ENCODE data around the gene DDN.

Gene DDN

GRCh38 chr12:48995086-48995879, 3.9 kb downstream of the DDN start:
- H3K27ac ChIP-seq (ENCODE audit: low read depth, low read length) = no peak overlapping the region
- H3K36me3 ChIP-seq (ENCODE audit: control insufficient read depth in 5 of 5, insufficient read depth in 5 of 5, low read length in 5 of 5) = peaks cover 0 to 5% (median under 1%) of the 10 kb centered on the region in 5 donors
- H3K9ac ChIP-seq (ENCODE audit: low read length in 5 of 5) = peak overlapping the region in 1 of 5 donors; percentile 35
- H3K27me3 ChIP-seq (ENCODE audit: control insufficient read depth in 5 of 5, insufficient read depth in 4 of 5, low read length in 5 of 5) = peaks cover 25 to 49% (median 31%) of the 10 kb centered on the region in 5 donors
- H3K4me3 ChIP-seq (ENCODE audit: low read depth in 1 of 5, low read length in 5 of 5) = peak overlapping the region in 4 of 5 donors; percentile 24 to 37 (median 33)
- no peaks in the 10 kb centered on the region for H3K9me3 ChIP-seq (ENCODE audit: control insufficient read depth in 5 of 5, low read length in 5 of 5)
- H3K4me1 ChIP-seq (ENCODE audit: control insufficient read depth in 5 of 5, insufficient read depth in 5 of 5, low read length in 5 of 5) = peaks cover 2 to 44% (median 39%) of the 10 kb centered on the region in 5 donors

GRCh38 chr12:48994224-48995085, 4.7 kb downstream of the DDN start:
- no peak overlapping the region for H3K4me3 ChIP-seq (ENCODE audit: low read depth in 1 of 5, low read length in 5 of 5)
- H3K4me1 ChIP-seq (ENCODE audit: control insufficient read depth in 5 of 5, insufficient read depth in 5 of 5, low read length in 5 of 5) = peaks cover 2 to 37% (median 34%) of the 10 kb centered on the region in 5 donors
- H3K9ac ChIP-seq (ENCODE audit: low read length in 5 of 5) = no peak overlapping the region
- H3K9me3 ChIP-seq (ENCODE audit: control insufficient read depth in 5 of 5, low read length in 5 of 5) = no peaks in the 10 kb centered on the region
- no peak overlapping the region for H3K27ac ChIP-seq (ENCODE audit: low read depth, low read length)
- H3K36me3 ChIP-seq (ENCODE audit: control insufficient read depth in 5 of 5, insufficient read depth in 5 of 5, low read length in 5 of 5) = no peaks in the 10 kb centered on the region
- peaks cover 17 to 45% (median 23%) of the 10 kb centered on the region in 5 donors for H3K27me3 ChIP-seq (ENCODE audit: control insufficient read depth in 5 of 5, insufficient read depth in 4 of 5, low read length in 5 of 5)

GRCh38 chr12:48993787-48994186, 5.4 kb downstream of the DDN start:
- H3K4me1 ChIP-seq (ENCODE audit: control insufficient read depth in 5 of 5, insufficient read depth in 5 of 5, low read length in 5 of 5) = peaks cover 2 to 32% (median 28%) of the 10 kb centered on the region in 5 donors
- H3K4me3 ChIP-seq (ENCODE audit: low read depth in 1 of 5, low read length in 5 of 5) = no peak overlapping the region
- peaks cover 18 to 47% (median 25%) of the 10 kb centered on the region in 5 donors for H3K27me3 ChIP-seq (ENCODE audit: control insufficient read depth in 5 of 5, insufficient read depth in 4 of 5, low read length in 5 of 5)
- H3K27ac ChIP-seq (ENCODE audit: low read depth, low read length) = no peak overlapping the region
- H3K36me3 ChIP-seq (ENCODE audit: control insufficient read depth in 5 of 5, insufficient read depth in 5 of 5, low read length in 5 of 5) = no peaks in the 10 kb centered on the region
- no peaks in the 10 kb centered on the region for H3K9me3 ChIP-seq (ENCODE audit: control insufficient read depth in 5 of 5, low read length in 5 of 5)
- H3K9ac ChIP-seq (ENCODE audit: low read length in 5 of 5) = no peak overlapping the region

- Histone ChIP-seq H3K4me3 (ENCODE audit: low read depth in 1 of 5, low read length in 5 of 5) (no peak overlapping the region), H3K27me3 (ENCODE audit: control insufficient read depth in 5 of 5, insufficient read depth in 4 of 5, low read length in 5 of 5) (peaks cover 16 to 50% (median 26%) of the 10 kb centered on the region in 5 donors), H3K9me3 (ENCODE audit: control insufficient read depth in 5 of 5, low read length in 5 of 5) (no peaks in the 10 kb centered on the region), H3K27ac (ENCODE audit: low read depth, low read length) (no peak overlapping the region), H3K36me3 (ENCODE audit: control insufficient read depth in 5 of 5, insufficient read depth in 5 of 5, low read length in 5 of 5) (no peaks in the 10 kb centered on the region), H3K9ac (ENCODE audit: low read length in 5 of 5) (no peak overlapping the region), H3K4me1 (ENCODE audit: control insufficient read depth in 5 of 5, insufficient read depth in 5 of 5, low read length in 5 of 5) (peaks cover 0 to 9% (median 6%) of the 10 kb centered on the region in 5 donors)
Measured at GRCh38 chr12:48991247-48992050, 7.7 kb downstream of the DDN start.

GRCh38 chr12:48990552-48990951, 8.6 kb downstream of the DDN start:
- Histone ChIP-seq H3K27ac (ENCODE audit: low read depth, low read length) (no peak overlapping the region), H3K9ac (ENCODE audit: low read length in 5 of 5) (no peak overlapping the region), H3K4me1 (ENCODE audit: control insufficient read depth in 5 of 5, insufficient read depth in 5 of 5, low read length in 5 of 5) (peaks cover 0 to 9% (median 6%) of the 10 kb centered on the region in 5 donors), H3K36me3 (ENCODE audit: control insufficient read depth in 5 of 5, insufficient read depth in 5 of 5, low read length in 5 of 5) (no peaks in the 10 kb centered on the region), H3K27me3 (ENCODE audit: control insufficient read depth in 5 of 5, insufficient read depth in 4 of 5, low read length in 5 of 5) (peaks cover 15 to 54% (median 31%) of the 10 kb centered on the region in 5 donors), H3K9me3 (ENCODE audit: control insufficient read depth in 5 of 5, low read length in 5 of 5) (no peaks in the 10 kb centered on the region), H3K4me3 (ENCODE audit: low read depth in 1 of 5, low read length in 5 of 5) (no peak overlapping the region)

DNA sequence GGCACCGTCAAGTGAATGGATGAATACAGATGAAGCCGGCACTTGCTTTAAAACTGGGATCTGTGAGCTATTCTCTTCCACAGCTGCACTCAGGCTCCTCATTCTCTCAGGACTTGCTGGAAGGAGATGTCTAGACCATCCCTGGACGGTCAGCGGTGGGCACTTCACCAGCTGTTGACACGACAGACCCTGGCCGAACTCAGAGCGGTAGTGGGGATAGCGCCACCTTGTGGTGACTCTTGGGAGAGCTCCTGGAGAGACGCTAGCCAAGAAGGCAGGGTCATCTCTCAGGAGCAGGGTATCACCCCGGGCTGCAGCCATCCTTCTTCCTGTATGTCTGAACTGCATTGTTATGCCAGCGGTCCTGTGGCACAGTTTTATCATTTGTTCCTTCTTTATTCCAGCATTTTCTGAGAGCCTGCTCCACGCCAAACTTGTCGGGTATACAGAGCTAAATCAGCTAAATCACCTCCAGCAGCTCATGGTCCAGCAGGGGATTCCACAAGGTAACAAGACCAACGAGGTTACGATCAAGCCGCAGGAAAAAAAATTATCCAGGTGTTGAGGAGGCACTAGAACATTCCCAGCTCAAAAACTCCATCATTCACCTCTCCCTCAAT, 11.0 kb downstream of the DDN start:
- Histone ChIP-seq H3K27me3 (ENCODE audit: control insufficient read depth in 5 of 5, insufficient read depth in 4 of 5, low read length in 5 of 5) (peaks cover 15 to 52% (median 26%) of the 10 kb centered on the region in 5 donors), H3K9ac (ENCODE audit: low read length in 5 of 5) (no peak overlapping the region), H3K4me3 (ENCODE audit: low read depth in 1 of 5, low read length in 5 of 5) (no peak overlapping the region)

DNA sequence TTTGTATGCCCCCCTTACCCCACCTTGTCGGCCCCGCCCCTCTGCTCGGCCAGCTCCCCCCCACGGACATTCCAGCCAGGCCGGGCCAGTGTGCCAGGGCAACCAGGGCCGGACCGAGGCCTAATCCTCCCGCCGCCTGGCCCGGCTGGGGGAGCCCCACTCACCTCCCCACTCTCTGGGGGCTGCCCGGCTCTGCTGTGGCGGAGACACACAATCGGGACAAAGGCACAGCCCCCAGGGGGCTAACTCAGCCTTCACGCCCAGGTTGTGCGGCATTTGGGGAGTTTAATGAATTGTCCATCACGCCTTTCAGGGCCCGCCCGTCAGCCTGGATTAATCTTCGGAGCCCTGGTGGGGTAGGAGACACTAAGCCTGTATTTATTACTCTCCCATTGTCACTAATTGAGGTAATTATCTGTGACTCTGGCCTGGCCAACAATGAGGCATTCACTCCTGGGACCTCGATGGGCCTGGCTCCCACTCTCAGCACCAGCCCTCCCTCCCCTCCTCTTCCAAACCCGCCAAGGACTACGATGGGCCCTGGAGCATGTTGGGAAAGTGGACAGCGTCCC, 12.4 kb downstream of the DDN start:
- peaks cover 0 to 3% (median 0%) of the 10 kb centered on the region in 5 donors for H3K4me1 ChIP-seq (ENCODE audit: control insufficient read depth in 5 of 5, insufficient read depth in 5 of 5, low read length in 5 of 5)
- no peak overlapping the region for H3K4me3 ChIP-seq (ENCODE audit: low read depth in 1 of 5, low read length in 5 of 5)
- no peak overlapping the region for H3K27ac ChIP-seq (ENCODE audit: low read depth, low read length)
- peaks cover 25 to 58% (median 33%) of the 10 kb centered on the region in 5 donors for H3K27me3 ChIP-seq (ENCODE audit: control insufficient read depth in 5 of 5, insufficient read depth in 4 of 5, low read length in 5 of 5)
- no peaks in the 10 kb centered on the region for H3K9me3 ChIP-seq (ENCODE audit: control insufficient read depth in 5 of 5, low read length in 5 of 5)
- H3K9ac ChIP-seq (ENCODE audit: low read length in 5 of 5) = no peak overlapping the region
- H3K36me3 ChIP-seq (ENCODE audit: control insufficient read depth in 5 of 5, insufficient read depth in 5 of 5, low read length in 5 of 5) = no peaks in the 10 kb centered on the region

More for the DNA sequence above, 11.0 kb downstream of the DDN start:
- Histone ChIP-seq H3K9me3 (ENCODE audit: control insufficient read depth in 5 of 5, low read length in 5 of 5) (no peaks in the 10 kb centered on the region), H3K4me1 (ENCODE audit: control insufficient read depth in 5 of 5, insufficient read depth in 5 of 5, low read length in 5 of 5) (peaks cover 0 to 3% (median 0%) of the 10 kb centered on the region in 5 donors), H3K36me3 (ENCODE audit: control insufficient read depth in 5 of 5, insufficient read depth in 5 of 5, low read length in 5 of 5) (no peaks in the 10 kb centered on the region), H3K27ac (ENCODE audit: low read depth, low read length) (no peak overlapping the region)

- H3K27me3 ChIP-seq (ENCODE audit: control insufficient read depth in 5 of 5, insufficient read depth in 4 of 5, low read length in 5 of 5) = peaks cover 32 to 67% (median 39%) of the 10 kb centered on the region in 5 donors
Measured at GRCh38 chr12:48985901-48986300, 13.3 kb downstream of the DDN start.

DNA sequence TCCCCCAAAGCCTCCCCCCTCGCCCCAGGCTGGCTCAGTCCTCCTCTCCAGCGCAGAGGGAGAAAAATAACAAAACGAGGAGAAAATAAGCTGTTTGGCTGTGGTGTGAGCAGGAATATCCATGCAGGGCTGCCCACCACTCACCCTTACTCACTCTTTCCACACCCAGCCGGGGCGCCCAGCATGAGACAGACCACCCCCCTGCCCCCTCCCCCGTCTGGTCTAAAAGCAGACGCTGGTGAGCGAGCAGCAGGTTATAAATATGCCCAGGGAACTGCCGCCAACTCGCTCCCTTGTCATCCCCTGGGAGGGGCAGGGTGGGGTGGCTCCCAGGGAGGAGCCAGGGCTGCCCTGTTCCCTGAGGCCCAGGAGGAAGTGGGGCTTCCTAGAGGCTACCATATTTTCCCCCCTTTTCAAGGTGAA, 13.7 kb downstream of the DDN start:
- no peak overlapping the region for H3K4me3 ChIP-seq (ENCODE audit: low read depth in 1 of 5, low read length in 5 of 5)
- no peak overlapping the region for H3K27ac ChIP-seq (ENCODE audit: low read depth, low read length)
- H3K27me3 ChIP-seq (ENCODE audit: control insufficient read depth in 5 of 5, insufficient read depth in 4 of 5, low read length in 5 of 5) = peaks cover 36 to 71% (median 43%) of the 10 kb centered on the region in 5 donors
- H3K36me3 ChIP-seq (ENCODE audit: control insufficient read depth in 5 of 5, insufficient read depth in 5 of 5, low read length in 5 of 5) = no peaks in the 10 kb centered on the region
- no peaks in the 10 kb centered on the region for H3K9me3 ChIP-seq (ENCODE audit: control insufficient read depth in 5 of 5, low read length in 5 of 5)
- peaks cover 0 to 16% (median 12%) of the 10 kb centered on the region in 5 donors for H3K4me1 ChIP-seq (ENCODE audit: control insufficient read depth in 5 of 5, insufficient read depth in 5 of 5, low read length in 5 of 5)
- no peak overlapping the region for H3K9ac ChIP-seq (ENCODE audit: low read length in 5 of 5)

More at GRCh38 chr12:48985901-48986300, 13.3 kb downstream of the DDN start:
- H3K4me1 ChIP-seq (ENCODE audit: control insufficient read depth in 5 of 5, insufficient read depth in 5 of 5, low read length in 5 of 5) = peaks cover 0 to 12% (median 8%) of the 10 kb centered on the region in 5 donors
- no peak overlapping the region for H3K27ac ChIP-seq (ENCODE audit: low read depth, low read length)
- no peak overlapping the region for H3K9ac ChIP-seq (ENCODE audit: low read length in 5 of 5)
- no peak overlapping the region for H3K4me3 ChIP-seq (ENCODE audit: low read depth in 1 of 5, low read length in 5 of 5)
- H3K36me3 ChIP-seq (ENCODE audit: control insufficient read depth in 5 of 5, insufficient read depth in 5 of 5, low read length in 5 of 5) = no peaks in the 10 kb centered on the region
- H3K9me3 ChIP-seq (ENCODE audit: control insufficient read depth in 5 of 5, low read length in 5 of 5) = no peaks in the 10 kb centered on the region
